NCI-H1048 (cell line): ENCODE measurements around the gene HLA-A.

Experiments
- DNase-seq: peaks from one replicate; lab custom pipeline; 2025; lab: John Stamatoyannopoulos, UW

HLA-A gene

DNA sequence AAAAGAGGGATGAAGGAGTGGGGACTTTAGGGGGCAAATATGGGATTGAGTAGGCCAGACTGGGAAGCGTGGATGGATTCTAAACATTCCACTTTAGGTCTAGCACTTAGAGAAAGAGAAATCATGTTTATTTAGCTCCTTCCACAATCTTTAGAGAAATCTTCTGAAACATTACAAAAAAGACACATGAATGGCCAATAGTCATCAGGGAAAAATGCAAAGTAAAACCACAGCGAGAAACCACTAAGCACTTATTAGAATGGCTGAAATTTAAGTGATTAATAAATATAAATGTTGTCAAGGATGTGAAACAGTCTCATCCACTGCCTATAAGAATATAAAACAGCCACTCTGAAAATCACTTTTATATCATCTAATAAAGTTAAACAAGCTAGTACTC is 46.9 kb downstream of the HLA-A start:
- DNase-seq = no peak

DNA sequence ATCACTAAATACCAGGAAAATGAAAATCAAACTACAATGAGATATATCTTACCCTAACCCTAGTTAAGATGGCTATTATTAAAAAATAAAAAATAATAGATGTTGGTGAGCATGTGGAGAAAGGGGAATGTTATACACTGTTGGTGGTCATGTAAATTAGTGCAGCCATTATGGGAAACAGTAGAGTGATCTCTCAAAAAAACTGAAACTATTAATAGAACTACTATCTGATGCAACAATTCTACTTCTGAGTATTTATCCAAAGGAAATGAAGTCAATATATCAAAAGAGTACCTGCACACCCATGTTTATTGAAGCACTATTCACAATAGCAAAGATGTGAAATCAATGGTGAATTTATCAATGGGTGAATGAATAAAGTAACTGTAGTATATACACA is 48.6 kb downstream of the HLA-A start:
- DNase-seq = no peak

DNA sequence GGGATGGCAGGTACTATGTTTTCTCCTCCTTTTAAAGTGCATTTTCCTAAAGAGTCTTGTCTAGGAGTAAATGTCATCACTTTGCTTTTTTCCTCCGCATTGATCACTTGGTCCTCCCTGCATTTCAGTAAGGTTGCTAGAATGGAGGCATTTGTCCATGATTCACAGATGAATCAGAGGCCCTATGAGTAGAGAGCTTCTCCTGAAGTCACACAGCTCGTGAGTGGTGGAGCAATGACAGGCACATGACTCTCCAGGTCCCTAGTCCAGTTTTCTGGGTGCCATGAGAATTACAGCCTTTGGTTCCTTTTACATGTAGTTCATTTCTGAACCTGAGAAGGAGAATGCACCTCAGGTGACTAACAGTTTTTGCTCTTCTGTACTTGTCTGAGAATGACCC is 50.5 kb downstream of the HLA-A start:
- DNase-seq = no peak

DNA sequence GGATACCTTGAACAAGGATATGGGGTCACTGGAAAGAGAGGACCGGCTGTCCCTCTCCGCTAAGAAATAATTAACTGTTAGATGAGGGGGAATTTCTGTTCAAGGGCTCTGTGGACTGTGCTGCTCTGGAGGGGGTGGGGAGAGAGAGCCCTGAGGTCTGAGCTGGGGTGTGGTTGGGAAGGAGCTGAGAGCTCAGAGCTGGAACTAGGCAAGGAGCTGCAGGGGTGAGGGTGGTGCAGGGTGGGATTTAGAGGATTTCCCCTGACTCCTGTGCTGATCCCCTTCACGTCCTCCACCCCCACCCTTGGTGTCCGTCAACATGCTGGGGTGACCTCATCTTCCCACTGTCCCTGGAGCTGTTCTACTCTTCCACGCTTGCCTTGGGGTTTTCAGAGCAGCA is 52.5 kb downstream of the HLA-A start:
- no peak for DNase-seq

DNA sequence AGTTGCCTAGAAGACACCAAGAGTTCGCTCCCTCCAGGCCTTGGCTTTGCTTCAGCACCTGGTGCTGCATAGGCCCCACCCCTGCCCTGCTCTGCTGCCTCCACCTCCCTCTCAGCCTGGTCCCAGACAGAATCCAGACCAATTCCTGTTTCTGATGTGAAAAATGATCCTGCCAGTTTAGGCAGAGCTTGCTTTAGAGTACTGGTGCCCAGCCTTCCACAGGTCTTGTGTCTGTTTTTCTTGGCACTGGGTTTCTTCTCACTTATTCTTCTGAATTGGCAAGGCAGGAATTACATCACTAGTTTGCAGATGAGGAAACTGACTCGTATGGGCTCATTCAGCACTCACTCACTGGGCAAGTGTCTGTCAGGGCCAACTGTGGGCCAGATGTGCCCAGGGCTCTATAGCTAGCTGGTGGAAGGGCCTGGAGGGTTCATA is 53.0 kb downstream of the HLA-A start:
- DNase-seq = no peak
